HepG2 (cell line): ENCODE data around the gene LRRC10B. TPM values are rescaled to one million over a fixed set of nuclear protein-coding genes. Genes with fewer than 3 reads are reported as not detected.

Source experiments
- AGO2 ChIP-seq: fragments of 200-400 bp; formaldehyde crosslinking; optimal IDR thresholded peaks from 2 replicates; pipeline ENCODE3; 2017; ENCODE audit warnings: mild to moderate bottlenecking, low read depth, low read length, moderate library complexity
- CCAR2 ChIP-seq: fragments of 200-400 bp; formaldehyde crosslinking; optimal IDR thresholded peaks from 2 replicates; pipeline ENCODE3; 2018; ENCODE audit warnings: low read depth, mild to moderate bottlenecking, low read length, moderate library complexity
- CHD2 ChIP-seq: IDR thresholded peaks from 2 replicates; pipeline ENCODE4 v1.6.1; 2011; ENCODE audit warnings: low read depth, low read length, improper control_type of control experiment
- HNF1A ChIP-seq, 2 experiments: sonication (generic) in 1 of 2; formaldehyde crosslinking in 1 of 2; IDR thresholded peaks; 2 replicates each; pipeline versions ENCODE4 v1.4.0 to v1.6.1; 2016 to 2020; ENCODE audit warnings: borderline replicate concordance in 1 of 2, low read depth in 1 of 2, mild to moderate bottlenecking in 1 of 2, missing genetic modification reagents in 1 of 2
- HNRNPL ChIP-seq: fragments of 200-400 bp; formaldehyde crosslinking; IDR thresholded peaks from 2 replicates; pipeline ENCODE4 v1.6.1; 2017; ENCODE audit warnings: mild to moderate bottlenecking, low read depth, low read length
- RBAK ChIP-seq: sonication (generic); formaldehyde crosslinking; IDR thresholded peaks from 2 replicates; pipeline ENCODE4 v1.5.1; 2020; ENCODE audit warnings: mild to moderate bottlenecking, missing genetic modification reagents
- RBM39 ChIP-seq: fragments of 200-400 bp; formaldehyde crosslinking; IDR thresholded peaks from one replicate; pipeline ENCODE4 v1.6.1; 2018; ENCODE audit warnings: antibody characterized with exemption, mild to moderate bottlenecking, low read depth, low read length; ENCODE audit not compliant: poor library complexity, severe bottlenecking
- SETDB1 ChIP-seq: sonication (generic); formaldehyde crosslinking; IDR thresholded peaks from 2 replicates; pipeline ENCODE4 v1.5.1; 2020; ENCODE audit warnings: missing genetic modification reagents, mild to moderate bottlenecking, borderline replicate concordance
- SIX4 ChIP-seq: sonication (generic); formaldehyde crosslinking; IDR thresholded peaks from 2 replicates; pipeline ENCODE4 v1.4.0; 2020; ENCODE audit warnings: missing genetic modification reagents
- SKI ChIP-seq: fragments of 450-650 bp; IDR thresholded peaks from one replicate; pipeline ENCODE4 v1.6.1; 2018; ENCODE audit warnings: mild to moderate bottlenecking; ENCODE audit not compliant: partially characterized antibody
- SMAD1 ChIP-seq: sonication (generic); formaldehyde crosslinking; IDR thresholded peaks from 2 replicates; pipeline ENCODE4 v1.4.0; 2020; ENCODE audit warnings: missing genetic modification reagents, low read depth, mild to moderate bottlenecking, borderline replicate concordance
- SSRP1 ChIP-seq: IDR thresholded peaks from 2 replicates; pipeline ENCODE4 v1.6.1; 2016; ENCODE audit warnings: control low read depth
- TARDBP ChIP-seq: sonication (generic); formaldehyde crosslinking; IDR thresholded peaks from 2 replicates; pipeline ENCODE4 v1.8.0; 2022; ENCODE audit warnings: mild to moderate bottlenecking, missing genetic modification reagents
- TGIF2 ChIP-seq: IDR thresholded peaks from 2 replicates; pipeline ENCODE4 v1.6.1; 2016; ENCODE audit warnings: control low read depth, missing compliant biosample characterization
- THRA ChIP-seq: sonication (generic); formaldehyde crosslinking; IDR thresholded peaks from 2 replicates; pipeline ENCODE4 v1.4.0; 2020; ENCODE audit warnings: missing genetic modification reagents, borderline replicate concordance
- ZBTB38 ChIP-seq: sonication (generic); formaldehyde crosslinking; IDR thresholded peaks from 2 replicates; pipeline ENCODE4 v1.5.1; 2020; ENCODE audit warnings: mild to moderate bottlenecking, missing genetic modification reagents
- ZMAT5 ChIP-seq: sonication (generic); formaldehyde crosslinking; IDR thresholded peaks from 2 replicates; pipeline ENCODE4 v1.5.0; 2020; ENCODE audit warnings: mild to moderate bottlenecking, low read depth, missing genetic modification reagents, borderline replicate concordance
- ZNF343 ChIP-seq: sonication (generic); formaldehyde crosslinking; IDR thresholded peaks from 2 replicates; pipeline ENCODE4 v1.4.0; 2020; ENCODE audit warnings: mild to moderate bottlenecking, missing genetic modification reagents
- ZNF468 ChIP-seq: sonication (generic); formaldehyde crosslinking; IDR thresholded peaks from 2 replicates; pipeline ENCODE4 v1.8.0; 2022; ENCODE audit warnings: mild to moderate bottlenecking, moderate library complexity, missing genetic modification reagents
- ZNF543 ChIP-seq: sonication (generic); formaldehyde crosslinking; IDR thresholded peaks from 2 replicates; pipeline ENCODE4 v1.4.0; 2020; ENCODE audit warnings: mild to moderate bottlenecking, missing genetic modification reagents
- ZNF569 ChIP-seq: sonication (generic); formaldehyde crosslinking; IDR thresholded peaks from 2 replicates; pipeline ENCODE4 v1.5.0; 2020; ENCODE audit warnings: mild to moderate bottlenecking, missing genetic modification reagents, moderate library complexity, borderline replicate concordance
- ZNF607 ChIP-seq: sonication (generic); formaldehyde crosslinking; IDR thresholded peaks from 2 replicates; pipeline ENCODE4 v1.5.1; 2020; ENCODE audit warnings: missing genetic modification reagents, mild to moderate bottlenecking, borderline replicate concordance
- ZNF761 ChIP-seq: sonication (generic); formaldehyde crosslinking; conservative IDR thresholded peaks from 2 replicates; pipeline ENCODE4 v1.4.0; 2020; ENCODE audit warnings: mild to moderate bottlenecking, missing genetic modification reagents
- polyA plus RNA-seq, 8 experiments: library from polyadenylated mRNA; depleted of rRNA in 3 of 8; stranded (reverse) in 7 of 8; unstranded in 1 of 8; fragments of >200 nt; fragmentation: Illumina TruSeq in 4 of 8; extraction: Trizol in 4 of 8; gene quantifications; 2 replicates each; pipeline versions ENCODE4 v1.2.1 to v1.2.3, GENCODE V29; 2011 to 2016; ENCODE audit warnings: low read depth in 4 of 8, missing spikeins in 1 of 8, mixed read lengths in 1 of 8; ENCODE audit not compliant: insufficient read depth in 1 of 8
- total RNA-seq, 5 experiments: library from RNA; depleted of rRNA; stranded (reverse); fragments of >200 nt; fragmentation: Illumina TruSeq; extraction: Trizol; gene quantifications; 2 replicates each; pipeline ENCODE4 v1.2.3, GENCODE V29; 2016; ENCODE audit warnings: low read depth in 1 of 5

LRRC10B gene
- total and polyA plus RNA-seq, 2 of the 13 experiments (the other 11 are each of a cell fraction or from before 2014, with no cell fraction given), result not detected

- TF ChIP-seq TARDBP (CRISPR knock-in tag) (no peak), RBAK (0 out of 2 replicates have a peak, but pooled peaks have one; percentile 22), HNF1A (IDR thresholded peaks at IDR 0.05; ENCODE audit: low read depth) (no peak), HNF1A (CRISPR knock-in tag; IDR thresholded peaks at IDR 0.05; ENCODE audit: borderline replicate concordance) (no peak; the same call in 1 of the 2 replicates), ZNF343 (CRISPR knock-in tag) (peak; percentile 45; the same call in 1 of the 2 replicates), RBM39 (no peak), SIX4 (no peak), ZNF607 (CRISPR knock-in tag) (no peak), SSRP1 (no peak), SMAD1 (CRISPR knock-in tag) (no peak), TGIF2 (CRISPR knock-in tag) (no peak), ZNF468 (CRISPR knock-in tag) (no peak), SKI (no peak), CCAR2 (no peak), HNRNPL (no peak), ZNF761 (CRISPR knock-in tag) (0 out of 2 replicates have a peak, but pooled peaks have one; percentile 24), AGO2 (no peak), CHD2 (no peak), ZNF569 (CRISPR knock-in tag) (no peak), ZMAT5 (CRISPR knock-in tag) (no peak), ZBTB38 (CRISPR knock-in tag) (peak; percentile 41; the same call in 1 of the 2 replicates), SETDB1 (CRISPR knock-in tag) (no peak), ZNF543 (CRISPR knock-in tag) (no peak), THRA (no peak)
Observed at GRCh38 chr11:61509043-61510029, 787 bp downstream of the LRRC10B start (continued).
